Left cardiac atrium (tissue), 4 donors: ENCODE results near the gene CELF1. TPM values are rescaled to one million over a fixed set of nuclear protein-coding genes. Genes with fewer than 3 reads are reported as not detected.

Experiments used
- ATAC-seq, 2 donors: fragments of 200-7000 bp; cut with Tn5 transposase; one replicate each; pipeline ENCODE4 v1.9.1; 2020; ENCODE audit warnings: mild to moderate bottlenecking in 2 of 2, moderate library complexity in 2 of 2
- DNase-seq: peaks from one replicate; pipeline ENCODE4 v3.0.0-alpha.2; 2020
- intact Hi-C, 2 donors: fragments of 100-400 bp; cut with DNase I; formaldehyde crosslinking; loops; one replicate each; pipeline versions ENCODE4 v1.14.1 to v1.15.1; 2022 to 2023
- total RNA-seq, 2 donors: library from RNA; stranded (reverse); fragmentation: NEBNext Ultra II Directional; extraction: Animal tissue kit (Norgen Biotek cat#: 25700); gene quantifications; one replicate each; pipeline ENCODE4 v1.2.1, GENCODE V29; 2021
- donor health status: DM: no; HTN: yes; CAD: no.
- donor health status: DM: no; HTN: yes; CAD: no; lungs with severe emphysema.
- donor health status: DM: yes; HTN: yes; CAD: no.
- donor health status: Dilated cardiomyopathy.

Gene CELF1
- total RNA-seq, 2 donors from 2014 or later = 64.5 to 81.9 TPM

DNA sequence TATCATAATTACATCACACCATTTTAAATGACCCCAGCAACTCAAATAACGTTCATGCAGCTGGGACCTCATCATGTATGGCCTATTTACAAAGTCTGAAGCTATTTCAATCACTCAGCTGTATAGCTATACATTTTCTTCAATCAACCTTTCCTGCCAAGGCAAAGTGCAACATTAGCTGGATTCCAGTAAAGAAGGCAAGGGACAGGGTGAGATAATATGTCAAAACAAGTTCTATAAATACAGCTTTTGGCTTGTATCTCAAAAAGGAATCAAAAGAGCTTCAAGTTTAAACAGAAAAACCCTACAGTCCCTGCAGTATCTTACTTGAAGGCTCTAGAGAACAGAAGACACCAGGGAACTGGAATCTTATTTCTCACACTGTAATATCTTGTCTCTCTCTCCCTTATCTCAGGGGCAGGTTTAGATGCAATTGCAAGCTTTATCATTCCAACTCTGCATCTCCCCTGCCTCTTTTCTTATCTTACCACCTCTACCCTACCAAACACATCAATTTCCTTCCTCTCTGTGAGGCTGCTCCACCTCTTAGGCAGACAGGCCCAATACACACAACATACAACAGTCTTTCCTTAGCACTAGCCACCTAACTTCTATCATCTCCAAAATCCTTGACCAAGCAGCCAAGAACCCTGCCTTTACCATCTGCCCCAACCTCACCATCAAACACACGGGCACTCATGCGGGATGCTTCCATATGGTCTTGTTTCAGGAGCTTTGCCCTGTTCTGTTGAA lies 34.5 kb downstream of the CELF1 start:
- DNase-seq (no peak), ATAC-seq (no peak)
- intact Hi-C loops = no loop called here

DNA sequence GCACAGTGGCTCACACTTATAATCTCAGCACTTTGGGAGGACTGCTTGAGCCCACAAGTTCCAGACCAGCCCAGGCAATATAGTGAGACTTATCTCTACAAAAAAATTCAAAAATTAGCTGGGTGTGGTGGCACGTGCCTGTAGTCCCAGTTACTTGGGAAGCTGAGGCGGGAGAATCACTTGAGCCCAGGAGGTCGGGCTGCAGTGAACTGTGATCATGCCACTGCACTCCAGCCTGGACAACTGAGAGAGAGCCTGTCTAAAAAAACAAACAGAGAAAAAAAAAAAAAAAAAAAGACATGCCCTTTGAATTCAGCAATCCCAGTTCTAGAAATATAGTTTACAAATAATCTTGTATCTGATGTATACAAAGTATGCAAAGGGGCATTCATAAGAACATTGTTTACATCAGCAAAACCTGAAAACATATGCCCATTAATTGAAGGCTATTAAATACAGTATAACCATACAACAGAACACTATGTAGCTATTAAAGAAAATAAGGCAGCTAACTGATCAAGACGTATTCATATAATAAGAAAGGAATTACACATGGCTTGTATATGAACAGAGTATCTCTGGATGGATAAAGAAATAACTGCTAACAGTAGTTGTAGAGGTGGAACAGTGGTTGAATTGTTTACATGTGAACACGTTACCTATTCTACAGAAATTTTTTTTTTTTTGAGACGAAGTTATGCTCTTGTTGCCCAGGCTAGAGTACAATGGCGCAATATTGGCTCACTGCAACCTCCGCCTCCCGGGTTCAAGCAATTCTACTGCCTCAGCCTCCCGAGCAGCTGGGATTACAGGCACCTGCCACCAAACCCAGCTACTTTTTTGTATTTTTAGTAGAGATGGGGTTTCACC lies 35.7 kb downstream of the CELF1 start:
- DNase-seq = no peak
- intact Hi-C loops = no loop called here

GRCh38 chr11:47516155-47516554 lies 36.8 kb downstream of the CELF1 start:
- DNase-seq (no peak), ATAC-seq (no peak)
- intact Hi-C loops = no loop called here

More for the DNA sequence above, 35.7 kb downstream of the CELF1 start:
- ATAC-seq = no peak

GRCh38 chr11:47514825-47515647 lies 37.9 kb downstream of the CELF1 start:
- peak; percentile 67 to 90 for ATAC-seq
- DNase-seq = no peak
- intact Hi-C loops = no loop called here

DNA sequence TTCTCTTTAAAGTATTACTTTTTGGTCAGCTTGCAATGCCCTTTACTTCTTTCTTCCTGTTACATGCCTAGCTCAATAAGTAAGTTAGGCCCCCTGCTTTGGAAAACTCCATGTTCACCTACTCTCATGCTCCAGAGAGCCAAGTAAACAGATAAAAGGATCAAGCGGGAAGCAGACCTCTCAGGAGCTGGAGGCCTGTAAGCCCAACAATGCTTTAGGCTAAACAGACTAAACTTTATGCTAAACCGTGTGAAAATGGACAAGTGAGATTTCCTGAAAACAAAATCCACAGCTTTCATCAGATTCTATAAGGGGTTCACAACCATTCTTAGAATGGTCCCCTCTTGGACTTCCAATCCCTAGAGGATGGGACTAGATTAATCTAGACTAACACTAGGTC lies 40.2 kb downstream of the CELF1 start:
- no peak for ATAC-seq
- no peak for DNase-seq
- intact Hi-C loops = no loop called here

- no peak for DNase-seq
- intact Hi-C loops = no loop called here
- no peak for ATAC-seq
These were observed 41.0 kb downstream of the CELF1 start for GRCh38 chr11:47511917-47512316.

GRCh38 chr11:47510209-47510608 lies 42.7 kb downstream of the CELF1 start:
- no peak for ATAC-seq
- no peak for DNase-seq
- intact Hi-C loops = no loop called here

DNA sequence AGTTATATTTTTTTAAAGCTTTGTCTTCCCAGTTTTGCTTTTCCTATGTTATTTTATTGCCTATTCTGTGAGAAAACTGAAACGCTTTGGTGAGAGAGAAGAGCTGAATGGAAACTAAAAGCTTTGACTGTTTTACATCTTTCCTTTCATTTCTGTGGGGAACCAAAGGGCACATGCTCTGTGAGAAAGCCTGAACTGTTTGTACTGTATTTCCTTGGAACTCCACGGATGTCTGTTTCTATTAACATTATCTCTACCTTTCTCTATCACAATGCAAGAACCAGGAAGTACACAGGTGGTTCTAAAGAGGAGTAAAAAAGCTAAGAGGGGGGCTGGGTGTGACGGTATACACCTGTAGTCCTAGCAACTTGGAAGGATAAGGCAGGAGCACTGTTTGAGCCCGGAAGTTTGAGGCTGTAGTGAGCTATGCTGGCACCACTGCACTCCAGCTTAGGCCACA lies 43.8 kb downstream of the CELF1 start:
- DNase-seq (no peak), ATAC-seq (peak in 1 of 2 donors; percentile 12)
- intact Hi-C loops = no loop called here

GRCh38 chr11:47508240-47508957 lies 44.5 kb downstream of the CELF1 start:
- intact Hi-C loops = no loop called here
- DNase-seq (no peak), ATAC-seq (no peak)

DNA sequence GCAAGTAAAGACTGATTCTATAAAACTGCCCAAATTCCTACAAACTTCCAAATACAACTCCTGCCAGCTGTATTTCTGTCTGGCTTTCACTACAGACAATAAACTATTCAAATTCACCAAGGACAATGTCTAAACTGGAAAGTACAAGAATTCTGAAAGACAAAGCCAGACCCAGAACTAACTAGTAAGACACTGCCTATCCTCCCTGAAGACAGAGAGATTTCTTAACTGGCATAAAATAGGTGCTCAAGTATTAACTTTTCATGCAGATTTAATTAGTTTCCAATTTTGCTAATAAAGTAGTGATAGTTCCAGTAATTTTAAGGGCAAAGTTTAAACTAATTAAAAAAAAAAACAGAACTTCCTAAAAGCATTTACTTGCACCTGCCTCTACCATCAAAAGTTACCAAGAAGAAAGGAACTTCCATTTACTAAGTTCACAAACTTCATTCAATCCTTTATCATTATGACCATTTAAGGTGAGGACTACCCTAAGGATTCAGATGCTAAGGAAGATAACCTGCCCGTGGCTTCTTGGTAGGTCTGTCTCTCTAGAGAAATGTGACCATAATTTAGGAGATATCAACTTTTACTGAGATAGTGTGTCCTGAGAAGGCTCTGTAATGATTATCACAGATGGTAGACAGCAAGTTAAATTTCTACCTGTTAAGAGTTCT lies 45.2 kb downstream of the CELF1 start:
- intact Hi-C loops = no loop called here
- no peak for ATAC-seq
- DNase-seq = no peak

DNA sequence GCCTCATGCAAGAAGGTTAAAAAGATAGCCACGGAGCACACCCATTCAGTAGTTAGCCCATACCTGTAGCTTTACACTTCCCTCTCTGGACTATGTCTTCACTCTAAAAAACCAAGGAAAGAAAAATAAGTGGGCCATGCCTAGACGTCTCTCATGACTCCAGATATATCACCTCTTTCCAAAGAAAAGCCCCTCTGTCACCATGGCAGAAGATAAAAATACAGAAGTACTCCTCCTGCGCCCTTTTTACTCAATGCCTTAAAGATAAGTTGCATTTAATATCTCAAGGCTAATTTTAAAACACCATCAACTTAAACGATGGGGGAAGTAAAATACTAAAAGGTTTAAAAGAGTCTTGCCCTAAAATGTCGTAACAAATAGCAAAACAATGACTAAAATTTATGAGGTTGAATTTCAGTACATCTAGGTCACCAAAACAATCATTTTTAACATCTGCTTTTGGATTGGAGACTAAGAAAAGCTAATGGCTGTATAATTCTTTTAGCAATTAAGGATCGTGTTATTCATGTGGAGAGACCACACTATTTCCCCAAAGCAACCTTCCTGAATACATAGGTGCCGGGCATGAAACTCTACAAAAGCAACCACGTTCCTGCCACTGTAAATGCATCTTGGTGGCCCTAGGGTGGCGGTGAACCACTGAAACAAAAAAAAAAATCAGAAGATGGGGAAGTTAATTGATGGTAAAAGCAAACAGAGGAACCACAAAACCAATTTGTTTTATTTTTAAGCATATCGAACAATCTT lies 46.0 kb downstream of the CELF1 start:
- ATAC-seq = no peak
- intact Hi-C loops = no loop called here
- no peak for DNase-seq

DNA sequence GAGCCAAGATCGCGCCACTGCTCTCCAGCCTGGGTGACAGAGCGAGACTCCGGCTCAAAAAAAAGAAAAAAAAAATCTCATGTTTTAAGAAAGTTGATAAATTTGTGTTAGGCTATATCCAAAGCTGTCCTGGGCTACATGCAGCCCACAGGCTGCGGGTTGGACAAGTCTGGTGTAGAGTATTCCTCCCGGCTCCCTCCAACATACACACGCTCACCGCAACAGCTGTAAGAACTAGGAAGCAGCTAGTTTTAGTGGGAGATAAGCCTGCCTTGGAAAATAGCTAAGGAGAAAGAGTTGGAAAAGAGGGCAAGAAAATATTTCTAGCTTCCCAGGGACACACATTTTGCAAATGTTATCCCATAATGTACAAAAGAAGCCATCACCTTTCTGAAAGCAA lies 46.6 kb downstream of the CELF1 start:
- DNase-seq (no peak), ATAC-seq (peak; percentile 44 to 85)
- intact Hi-C loops = no loop called here

DNA sequence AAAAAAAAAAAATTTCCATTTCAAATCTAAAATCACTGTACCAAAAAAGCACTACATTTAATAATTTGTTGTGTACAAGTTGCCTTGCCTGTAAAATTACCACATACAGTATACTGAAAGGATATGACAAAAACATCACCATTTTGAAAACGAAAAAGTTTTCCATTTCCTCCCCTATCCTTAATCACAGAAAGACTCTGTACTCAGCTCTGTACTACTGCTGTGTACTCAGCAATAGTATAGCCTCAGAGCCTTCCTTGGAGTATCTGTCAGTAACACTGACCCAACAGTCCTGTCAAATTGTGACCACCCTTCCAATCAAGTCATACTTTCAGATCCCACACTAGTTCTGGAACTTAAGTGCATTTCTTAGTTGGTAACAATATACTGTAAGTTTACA lies 48.0 kb downstream of the CELF1 start:
- intact Hi-C loops = no loop called here
- ATAC-seq (no peak), DNase-seq (no peak)

DNA sequence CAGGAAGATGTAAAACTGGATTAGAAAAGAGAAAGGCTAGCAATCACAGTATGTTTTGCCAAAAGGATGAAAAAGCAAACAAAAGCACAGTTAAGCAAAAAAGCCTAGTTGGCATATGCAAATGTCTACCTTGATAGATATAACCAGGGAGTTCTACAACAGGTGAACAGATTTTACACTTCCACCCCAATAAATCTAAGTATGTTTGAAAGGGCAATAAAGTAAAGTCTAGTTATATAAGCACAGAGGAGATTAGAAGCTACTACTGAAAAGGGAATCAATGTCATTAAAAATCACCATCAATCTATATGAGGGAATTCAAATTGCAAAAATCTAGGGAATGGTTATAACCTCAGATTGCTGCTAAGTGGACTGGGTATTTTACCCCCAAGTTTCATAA lies 49.7 kb downstream of the CELF1 start:
- intact Hi-C loops = no loop called here
- ATAC-seq (no peak), DNase-seq (no peak)

GRCh38 chr11:47502767-47503166 lies 50.2 kb downstream of the CELF1 start:
- ATAC-seq (no peak), DNase-seq (no peak)
- intact Hi-C loops = no loop called here

DNA sequence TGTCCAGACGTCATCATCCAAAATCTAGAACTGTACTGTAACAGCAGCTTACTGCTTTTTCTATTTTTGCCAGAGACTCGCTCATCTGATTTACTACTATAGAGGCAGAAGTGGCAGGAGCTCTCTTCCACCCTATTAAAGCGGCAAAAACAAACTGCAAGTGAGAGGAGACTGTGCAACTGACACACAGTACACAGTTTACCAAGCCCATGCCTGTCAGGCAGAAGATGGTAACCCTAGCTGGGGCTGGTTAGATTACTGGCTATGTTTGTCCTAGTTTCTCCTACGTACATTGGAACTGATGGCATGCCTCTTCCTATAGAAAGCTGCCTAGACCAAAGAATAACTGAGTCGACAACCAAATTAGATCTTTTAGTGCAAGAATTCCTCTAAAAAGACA lies 51.8 kb downstream of the CELF1 start:
- intact Hi-C loops = no loop called here
- ATAC-seq = no peak

GRCh38 chr11:47500121-47500520 lies 52.8 kb downstream of the CELF1 start:
- intact Hi-C loops = no loop called here
- DNase-seq (no peak), ATAC-seq (no peak)

More for the DNA sequence above, 51.8 kb downstream of the CELF1 start:
- no peak for DNase-seq

GRCh38 chr11:47499614-47500013 lies 53.3 kb downstream of the CELF1 start:
- intact Hi-C loops = no loop called here
- ATAC-seq (peak; percentile 41 to 66), DNase-seq (no peak)
